HG02759 (cell line): Measurements from ENCODE around the gene AFG1L.
"Not testable (repeated sequence)": the region's sequence is repeated elsewhere in the genome, so short reads cannot be mapped to it uniquely, and the experiment has no call there.

Source experiments
- ATAC-seq: cut with Tn5 transposase; IDR thresholded peaks from one replicate; pipeline ENCODE4 v1.9.1; 2021; ENCODE audit warnings: mild to moderate bottlenecking, moderate library complexity; ENCODE audit not compliant: unreplicated experiment

AFG1L gene

GRCh38 chr6:108348655-108349349 lies 53.9 kb downstream of the AFG1L start:
- peak; percentile 92 for ATAC-seq

DNA sequence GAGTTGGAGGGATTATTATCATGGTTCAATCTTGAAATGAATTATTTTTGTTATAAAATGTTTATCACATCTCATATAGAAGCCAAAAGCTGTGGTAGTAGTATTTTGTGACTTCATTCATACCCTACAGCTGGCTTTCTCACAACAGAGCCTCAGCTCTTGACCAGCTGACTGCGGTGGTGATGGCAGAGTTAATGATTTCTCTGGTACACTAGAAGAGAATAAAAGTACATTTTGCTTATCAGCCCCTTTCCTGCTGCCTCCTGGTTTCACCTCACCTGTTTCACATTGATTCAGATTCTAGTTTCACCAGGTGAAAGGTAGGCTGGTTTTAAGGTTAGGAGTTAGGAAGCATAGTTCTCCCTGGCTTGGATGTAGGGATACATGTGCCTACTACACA lies 55.7 kb downstream of the AFG1L start:
- ATAC-seq, result peak; percentile 64

DNA sequence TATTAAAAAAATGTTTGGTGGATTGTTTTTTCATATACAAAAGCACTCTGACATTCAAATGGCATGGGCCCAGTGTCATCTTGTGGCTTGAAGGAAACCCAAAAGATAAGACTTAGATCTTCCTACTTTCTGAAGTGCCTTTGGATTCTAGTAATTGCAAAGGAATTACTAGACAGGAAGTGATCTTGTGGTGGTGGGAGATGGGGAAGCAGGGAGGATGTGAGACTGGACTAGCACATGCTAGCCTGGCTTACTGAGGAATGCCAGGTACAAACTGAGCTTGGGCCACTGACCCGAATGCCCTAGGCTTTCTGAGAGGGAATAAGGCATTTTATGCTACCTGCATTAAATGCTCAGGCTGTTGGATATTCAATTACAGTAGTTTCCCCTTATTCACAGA lies 59.0 kb downstream of the AFG1L start:
- no peak for ATAC-seq

DNA sequence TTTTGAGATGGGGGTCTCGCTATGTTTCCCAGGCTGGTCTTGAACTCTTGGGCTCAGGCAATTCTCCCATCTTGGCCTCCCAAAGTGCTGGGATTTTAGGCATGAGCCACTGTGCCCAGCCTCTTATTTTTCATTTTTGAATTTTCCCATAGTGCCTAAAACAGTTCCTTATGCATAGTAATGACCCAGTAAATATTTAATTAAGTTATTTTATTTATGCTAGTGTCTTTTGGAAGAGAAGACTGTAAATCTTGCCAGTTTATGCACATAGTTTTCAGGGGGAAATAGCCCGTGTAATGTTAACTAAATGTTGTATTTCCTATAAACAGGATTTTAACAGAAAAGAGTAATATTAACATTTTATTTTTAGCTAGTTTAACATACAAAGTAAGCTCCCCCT lies 60.3 kb downstream of the AFG1L start:
- no peak for ATAC-seq

GRCh38 chr6:108355890-108356289 lies 61.0 kb downstream of the AFG1L start:
- no peak for ATAC-seq

DNA sequence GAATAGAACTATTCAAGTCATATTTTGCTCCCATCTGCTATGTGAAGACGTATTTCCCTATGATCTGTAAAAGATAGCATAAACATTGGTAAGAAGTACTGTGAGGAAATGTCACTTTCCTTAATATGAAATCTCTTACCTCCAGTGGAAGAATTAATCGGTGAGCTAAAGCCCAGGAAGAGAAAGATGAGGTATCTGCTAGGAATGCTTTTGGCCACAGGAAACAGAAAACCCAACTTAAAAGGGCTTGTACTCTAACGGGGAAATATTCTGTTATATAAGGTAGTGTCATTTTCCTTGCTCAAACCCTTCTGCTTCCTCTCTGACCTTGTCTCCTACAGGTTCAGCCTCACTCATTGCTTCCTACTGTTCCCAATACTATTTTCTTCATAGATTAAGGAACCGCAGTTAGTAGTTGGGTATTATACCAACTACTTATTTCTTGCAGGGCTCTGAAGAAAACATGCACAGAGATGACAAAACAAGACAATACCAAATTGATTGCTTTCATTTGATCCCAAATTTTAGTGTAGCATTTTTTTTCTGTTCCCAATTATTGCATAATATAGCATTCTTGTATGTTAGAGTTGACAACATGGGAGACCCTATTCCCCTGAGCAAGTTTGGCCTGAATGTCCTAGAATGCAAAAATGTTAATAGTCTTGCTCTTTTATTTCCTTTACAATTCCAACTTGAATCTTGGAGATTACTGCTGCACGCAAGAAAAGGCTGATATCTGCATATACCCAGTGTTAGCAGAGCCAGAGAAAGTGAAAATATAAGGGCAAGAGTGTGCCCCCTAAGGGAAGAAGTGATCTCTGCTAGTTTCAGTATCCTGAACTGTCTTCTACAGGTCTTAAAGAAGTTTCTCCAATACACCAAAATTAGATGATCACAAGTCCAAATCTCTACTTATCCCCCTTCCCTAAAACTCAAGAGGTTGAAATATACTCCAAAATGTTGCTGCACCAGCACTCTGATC lies 65.3 kb downstream of the AFG1L start:
- ATAC-seq, result no peak

DNA sequence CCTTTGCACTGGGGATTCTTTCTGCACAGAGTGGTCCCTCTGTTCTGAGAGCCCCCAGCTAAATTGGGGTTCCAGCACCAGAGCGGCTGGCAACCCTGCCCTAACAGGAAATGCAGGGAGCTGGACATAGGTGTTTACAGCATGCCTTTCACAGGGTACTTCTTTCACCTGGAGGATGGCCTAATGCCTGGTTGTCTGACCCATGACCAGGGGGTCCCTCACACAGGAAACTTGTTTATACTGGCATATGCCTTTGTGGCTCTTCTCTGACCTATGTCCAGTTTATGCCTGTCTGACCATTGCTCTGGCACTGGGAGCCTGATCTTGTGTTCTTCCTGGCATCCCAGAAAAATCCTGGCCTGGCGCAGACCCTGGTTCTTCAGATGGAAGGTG lies 66.1 kb downstream of the AFG1L start:
- ATAC-seq, result no peak

- ATAC-seq, result no peak
These were observed 66.6 kb downstream of the AFG1L start for GRCh38 chr6:108361312-108361932.

GRCh38 chr6:108362455-108362854 lies 67.6 kb downstream of the AFG1L start:
- ATAC-seq, result no peak

DNA sequence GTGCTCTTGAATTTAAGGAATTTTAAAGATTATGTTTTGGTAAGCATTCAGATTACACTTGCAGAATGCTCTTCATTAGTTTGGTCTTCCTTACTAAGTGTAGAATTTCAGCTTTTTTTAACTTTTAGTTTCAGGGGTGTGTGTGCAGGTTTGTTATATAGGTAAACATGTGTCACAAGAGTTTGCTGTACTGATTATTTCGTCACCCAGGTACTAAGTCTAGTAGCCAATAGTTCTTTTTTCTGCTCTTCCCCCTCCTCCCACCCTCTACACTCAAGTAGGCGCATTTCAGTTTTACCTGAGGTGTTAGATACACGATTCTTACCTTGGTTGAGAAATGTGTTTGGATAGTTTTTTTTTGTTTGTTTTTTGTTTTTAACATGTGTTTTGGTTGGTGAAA lies 68.3 kb downstream of the AFG1L start:
- ATAC-seq, result no peak

GRCh38 chr6:108363889-108364313 lies 69.0 kb downstream of the AFG1L start:
- ATAC-seq, result no peak

- no peak for ATAC-seq
These were observed 69.6 kb downstream of the AFG1L start for GRCh38 chr6:108364470-108364869.

DNA sequence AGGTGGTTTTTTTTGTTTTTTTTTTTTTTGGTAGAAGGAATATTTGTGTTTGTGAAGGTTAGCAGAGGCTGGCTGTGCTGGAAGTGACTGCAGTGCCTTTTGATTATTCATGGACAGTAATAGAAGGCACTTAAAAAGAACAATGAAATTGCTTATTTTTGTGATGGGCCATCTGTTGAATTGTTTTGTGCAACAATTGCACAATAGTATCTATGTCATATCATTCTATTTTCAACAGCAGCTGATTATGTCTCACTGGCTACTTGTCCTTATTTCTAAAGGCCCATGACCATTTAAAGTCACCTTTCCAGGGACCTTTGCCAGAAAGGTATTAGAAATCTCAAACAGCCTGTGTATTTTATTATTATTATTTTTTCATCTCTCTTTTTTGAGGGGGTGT lies 70.6 kb downstream of the AFG1L start:
- ATAC-seq, result no peak

- ATAC-seq, result no peak
These were observed 71.4 kb downstream of the AFG1L start for GRCh38 chr6:108366236-108366635.

DNA sequence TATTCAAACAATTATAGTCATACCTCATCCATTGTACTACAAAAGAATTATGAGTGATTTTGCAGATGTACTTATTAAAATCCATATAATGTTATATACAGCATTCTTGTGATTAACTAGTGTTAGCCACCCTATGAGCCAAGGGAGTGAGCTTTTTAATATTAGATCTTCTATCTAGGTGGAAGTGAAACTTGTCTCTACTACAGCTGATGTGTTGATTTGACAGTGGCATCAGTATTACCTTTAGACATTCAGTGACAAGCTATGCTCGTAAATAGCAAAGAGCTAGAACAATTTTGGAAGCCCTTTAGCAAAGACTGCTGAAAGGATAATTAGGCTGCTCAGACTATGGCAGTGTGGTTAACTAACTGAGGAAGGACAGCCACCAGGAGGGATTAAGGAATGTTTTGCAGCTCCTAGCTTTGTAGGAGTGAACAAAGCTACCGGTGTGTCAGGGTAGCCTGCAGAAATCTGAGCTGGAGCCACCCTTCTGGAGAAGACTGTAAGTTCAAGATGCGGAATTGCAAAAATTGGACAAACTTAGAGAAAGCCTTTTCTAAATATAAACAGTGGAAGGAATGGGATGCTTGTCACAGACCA lies 73.7 kb downstream of the AFG1L start:
- no peak for ATAC-seq

- no peak for ATAC-seq
These were observed 86.0 kb downstream of the AFG1L start for GRCh38 chr6:108380876-108381275.

DNA sequence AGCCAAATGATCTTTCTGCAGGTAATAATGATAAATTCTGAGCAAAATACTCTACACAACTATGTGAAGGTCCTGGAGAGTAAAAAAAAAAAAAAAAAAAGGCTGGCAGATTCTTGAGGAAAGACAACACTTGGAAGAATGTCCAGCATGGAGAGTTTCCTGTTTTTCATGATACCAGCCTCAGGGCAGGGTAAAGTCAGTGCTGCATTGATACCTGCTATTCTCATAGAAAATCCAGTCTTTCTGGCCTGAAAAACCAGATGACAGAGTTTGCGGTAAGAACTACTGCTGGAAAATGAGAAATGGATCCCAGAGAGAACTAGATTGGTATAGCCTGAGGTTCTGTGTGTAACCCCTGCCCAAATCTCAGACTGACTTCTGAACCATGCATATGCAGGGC lies 89.1 kb downstream of the AFG1L start:
- ATAC-seq, result no peak

GRCh38 chr6:108389190-108389589 lies 94.3 kb downstream of the AFG1L start:
- not testable (repeated sequence) for ATAC-seq

GRCh38 chr6:108395297-108395696 lies 100.4 kb downstream of the AFG1L start:
- ATAC-seq, result no peak

- no peak for ATAC-seq
These were observed 108.4 kb downstream of the AFG1L start for GRCh38 chr6:108403236-108403635.

- no peak for ATAC-seq
These were observed 112.1 kb downstream of the AFG1L start for GRCh38 chr6:108406943-108407342.
